ENCODE data around the gene SPART. TPM values are rescaled to one million over a fixed set of nuclear protein-coding genes. Genes with fewer than 3 reads are reported as not detected.

SPART gene
- polyA plus RNA-seq, 1 of the 3 experiments (the other 2 are of a cell fraction): 4.8 TPM

DNA sequence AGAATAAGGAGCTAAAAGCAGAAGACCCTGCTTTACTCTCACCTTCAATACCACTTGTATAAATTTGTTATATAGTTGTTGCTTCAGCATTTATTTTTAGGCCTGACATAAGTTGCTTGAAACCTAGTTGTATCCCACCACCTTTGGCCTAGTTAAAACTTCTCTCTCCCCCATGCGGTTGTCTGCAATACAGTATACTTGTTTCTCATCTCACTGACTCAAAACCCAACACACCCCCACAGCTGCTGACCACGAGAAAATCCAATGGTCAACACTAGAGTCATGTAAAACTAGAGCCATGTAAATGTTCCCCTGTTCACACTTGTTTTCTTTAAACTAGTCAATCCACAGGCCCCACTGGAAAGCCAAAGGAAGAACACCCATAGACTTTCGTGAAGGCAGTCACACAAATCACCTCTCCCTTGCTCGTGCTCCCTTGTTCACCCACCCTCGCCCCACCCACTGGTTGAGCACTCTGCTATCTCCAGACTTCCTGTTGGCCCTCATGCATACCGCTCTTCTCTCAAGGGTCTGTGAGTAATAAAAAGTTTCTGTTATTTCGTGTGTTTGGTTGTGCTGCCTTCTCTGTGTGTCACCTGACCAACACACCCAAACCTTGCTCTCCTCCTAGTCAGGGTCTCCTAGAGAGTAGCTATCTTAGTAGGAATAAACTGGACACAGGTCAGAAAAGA lies 35.6 kb downstream of the SPART start:
- Histone ChIP-seq H3K9me3 (no peaks in the 10 kb centered on the region), H3K4me2 (no peak overlapping the region), H2AFZ (ENCODE audit: low read depth) (no peak overlapping the region), H3K9ac (no peak overlapping the region), H3F3A (replicated peaks; ENCODE audit: insufficient read depth) (no peaks in the 10 kb centered on the region), H4K20me1 (ENCODE audit: insufficient read depth) (no peaks in the 10 kb centered on the region), H3K36me3 (replicated peaks in 1 of 2; ENCODE audit: control insufficient read depth in 1 of 2, insufficient read depth in 2 of 2, low read length in 1 of 2) (peaks cover 3 to 7% of the 10 kb centered on the region in 2 experiments), H3K27ac (ENCODE audit: low read depth in 2 of 2, low read length in 1 of 2) (no peak overlapping the region), H3K4me3 (ENCODE audit: low read depth in 2 of 2, low read length in 1 of 2) (no peak overlapping the region), H3K4me1 (ENCODE audit: control insufficient read depth in 1 of 2, insufficient read depth in 2 of 2, low read depth in 1 of 2, low read length in 1 of 2) (no peaks in the 10 kb centered on the region), H3K79me2 (ENCODE audit: insufficient read depth) (no peaks in the 10 kb centered on the region), H3K27me3 (ENCODE audit: insufficient read depth) (no peaks in the 10 kb centered on the region), H3K9me2 (no peaks in the 10 kb centered on the region)
- WGBS (ENCODE audit: low lambda C conversion rate): 93% methylated on average over 7 of the region's 7 CpGs
- ChIA-PET POLR2A (no interaction called here), CTCF (no interaction called here)
- TF ChIP-seq CHD2 (IDR thresholded peaks at IDR 0.05; ENCODE audit: low read length, partially characterized antibody) (no peak), TEAD4 (IDR thresholded peaks at IDR 0.05; ENCODE audit: borderline replicate concordance, insufficient read depth) (no peak), RFX5 (IDR thresholded peaks at IDR 0.05; ENCODE audit: low read length) (no peak), MAX (IDR thresholded peaks at IDR 0.05; ENCODE audit: low read depth) (no peak), NRF1 (IDR thresholded peaks at IDR 0.05; ENCODE audit: low read depth, low read length) (no peak), EP300 (IDR thresholded peaks at IDR 0.05; ENCODE audit: borderline replicate concordance in 1 of 2, low read depth in 1 of 2, low read length in 1 of 2) (no peak), EZH2phosphoT487 (IDR thresholded peaks at IDR 0.05; ENCODE audit: borderline replicate concordance, low read depth) (no peak), FOXM1 (IDR thresholded peaks at IDR 0.05; ENCODE audit: low read depth) (no peak), MEF2A (IDR thresholded peaks at IDR 0.05; ENCODE audit: borderline replicate concordance, low read depth) (no peak), ELF1 (IDR thresholded peaks at IDR 0.05) (no peak), GABPA (IDR thresholded peaks at IDR 0.05; ENCODE audit: low read depth) (no peak), REST (IDR thresholded peaks at IDR 0.05; ENCODE audit: low read depth, low read length) (no peak)
- no peak for DNase-seq

DNA sequence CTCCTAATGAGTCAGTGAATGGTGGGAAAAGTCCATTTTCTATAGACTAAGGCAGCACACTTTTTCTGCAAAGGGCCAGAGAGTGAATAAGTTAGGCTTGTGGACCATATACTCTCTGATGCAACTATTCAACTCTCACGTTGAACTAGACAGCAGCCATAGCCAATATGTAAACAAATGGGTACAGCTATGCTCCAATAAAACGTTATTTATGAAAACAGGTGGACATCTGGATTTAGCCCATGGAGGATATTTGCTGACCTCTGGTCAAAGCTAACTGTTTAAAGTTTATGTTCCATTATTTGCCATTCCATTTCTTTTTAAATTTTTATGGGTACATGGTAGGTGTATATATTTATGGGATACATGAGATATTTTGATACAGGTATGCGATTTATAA lies 43.9 kb downstream of the SPART start:
- Histone ChIP-seq H3K79me2 (ENCODE audit: insufficient read depth) (no peaks in the 10 kb centered on the region), H3K36me3 (replicated peaks in 1 of 2; ENCODE audit: control insufficient read depth in 1 of 2, insufficient read depth in 2 of 2, low read length in 1 of 2) (no peaks in the 10 kb centered on the region), H3K9me2 (no peaks in the 10 kb centered on the region), H3K4me2 (no peak overlapping the region), H3K4me1 (ENCODE audit: control insufficient read depth in 1 of 2, insufficient read depth in 2 of 2, low read depth in 1 of 2, low read length in 1 of 2) (peaks cover 0 to 6% of the 10 kb centered on the region in 2 experiments; a peak in 1 of 4 replicates), H3K27ac (ENCODE audit: low read depth in 2 of 2, low read length in 1 of 2) (no peak overlapping the region), H3F3A (replicated peaks; ENCODE audit: insufficient read depth) (no peaks in the 10 kb centered on the region), H2AFZ (ENCODE audit: low read depth) (no peak overlapping the region), H3K27me3 (ENCODE audit: insufficient read depth) (no peaks in the 10 kb centered on the region), H3K9me3 (no peaks in the 10 kb centered on the region), H4K20me1 (ENCODE audit: insufficient read depth) (no peaks in the 10 kb centered on the region), H3K4me3 (ENCODE audit: low read depth in 2 of 2, low read length in 1 of 2) (no peak overlapping the region), H3K9ac (no peak overlapping the region)
- ChIA-PET CTCF (interaction anchor here (1.9 kb wide), 1 partner anchor 19 kb away, joined by 7 read pairs; no protein-coding TSS in a partner anchor), POLR2A (no interaction called here)
- no peak for DNase-seq
- 67% methylated on average over 3 of the region's 3 CpGs for WGBS (ENCODE audit: low lambda C conversion rate)
- TF ChIP-seq, protein P1, sequence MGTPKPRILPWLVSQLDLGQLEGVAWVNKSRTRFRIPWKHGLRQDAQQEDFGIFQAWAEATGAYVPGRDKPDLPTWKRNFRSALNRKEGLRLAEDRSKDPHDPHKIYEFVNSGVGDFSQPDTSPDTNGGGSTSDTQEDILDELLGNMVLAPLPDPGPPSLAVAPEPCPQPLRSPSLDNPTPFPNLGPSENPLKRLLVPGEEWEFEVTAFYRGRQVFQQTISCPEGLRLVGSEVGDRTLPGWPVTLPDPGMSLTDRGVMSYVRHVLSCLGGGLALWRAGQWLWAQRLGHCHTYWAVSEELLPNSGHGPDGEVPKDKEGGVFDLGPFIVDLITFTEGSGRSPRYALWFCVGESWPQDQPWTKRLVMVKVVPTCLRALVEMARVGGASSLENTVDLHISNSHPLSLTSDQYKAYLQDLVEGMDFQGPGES (IDR thresholded peaks at IDR 0.05; ENCODE audit: low read depth, low read length): no peak
- TF ChIP-seq FOSL2 (IDR thresholded peaks at IDR 0.05; ENCODE audit: borderline replicate concordance, low read depth) (no peak), GATA2 (CRISPR knock-in tag; IDR thresholded peaks at IDR 0.05) (no peak), MEF2A (IDR thresholded peaks at IDR 0.05; ENCODE audit: borderline replicate concordance, low read depth) (no peak), CHD2 (IDR thresholded peaks at IDR 0.05; ENCODE audit: low read length, partially characterized antibody) (no peak), FOXM1 (IDR thresholded peaks at IDR 0.05; ENCODE audit: low read depth) (no peak), MXI1 (IDR thresholded peaks at IDR 0.05; ENCODE audit: low read depth, low read length) (no peak), MAX (IDR thresholded peaks at IDR 0.05; ENCODE audit: low read depth) (no peak), JUND (IDR thresholded peaks at IDR 0.05) (no peak), NRF1 (IDR thresholded peaks at IDR 0.05; ENCODE audit: low read depth, low read length) (no peak), SIN3A (IDR thresholded peaks at IDR 0.05; ENCODE audit: borderline replicate concordance, low read depth, low read length) (no peak)
- TF ChIP-seq, protein P2, sequence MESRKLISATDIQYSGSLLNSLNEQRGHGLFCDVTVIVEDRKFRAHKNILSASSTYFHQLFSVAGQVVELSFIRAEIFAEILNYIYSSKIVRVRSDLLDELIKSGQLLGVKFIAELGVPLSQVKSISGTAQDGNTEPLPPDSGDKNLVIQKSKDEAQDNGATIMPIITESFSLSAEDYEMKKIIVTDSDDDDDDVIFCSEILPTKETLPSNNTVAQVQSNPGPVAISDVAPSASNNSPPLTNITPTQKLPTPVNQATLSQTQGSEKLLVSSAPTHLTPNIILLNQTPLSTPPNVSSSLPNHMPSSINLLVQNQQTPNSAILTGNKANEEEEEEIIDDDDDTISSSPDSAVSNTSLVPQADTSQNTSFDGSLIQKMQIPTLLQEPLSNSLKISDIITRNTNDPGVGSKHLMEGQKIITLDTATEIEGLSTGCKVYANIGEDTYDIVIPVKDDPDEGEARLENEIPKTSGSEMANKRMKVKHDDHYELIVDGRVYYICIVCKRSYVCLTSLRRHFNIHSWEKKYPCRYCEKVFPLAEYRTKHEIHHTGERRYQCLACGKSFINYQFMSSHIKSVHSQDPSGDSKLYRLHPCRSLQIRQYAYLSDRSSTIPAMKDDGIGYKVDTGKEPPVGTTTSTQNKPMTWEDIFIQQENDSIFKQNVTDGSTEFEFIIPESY (IDR thresholded peaks at IDR 0.05; ENCODE audit: borderline replicate concordance, low read depth): no peak

Data from SK-N-SH (cell line).